Skeletal muscle satellite cell (primary cell): Measurements from ENCODE around the gene EPS8. TPM values are rescaled to one million over a fixed set of nuclear protein-coding genes. Genes with fewer than 3 reads are reported as not detected.

Experiments used
- H3K27me3 ChIP-seq: 2 replicates; pipeline ENCODE4 v1.7.0; 2013; ENCODE audit warnings: low read length; ENCODE audit not compliant: control insufficient read depth, insufficient read depth
- H3K36me3 ChIP-seq: 2 replicates; pipeline ENCODE4 v1.7.0; 2013; ENCODE audit warnings: mild to moderate bottlenecking, control low read depth, low read length; ENCODE audit not compliant: insufficient read depth
- H3K4me1 ChIP-seq: 2 replicates; pipeline ENCODE4 v1.7.0; 2013; ENCODE audit warnings: low read length; ENCODE audit not compliant: control insufficient read depth, insufficient read depth
- H3K4me2 ChIP-seq: 2 replicates; pipeline ENCODE4 v1.7.0; 2013; ENCODE audit warnings: mild to moderate bottlenecking, low read length
- H3K4me3 ChIP-seq: 2 replicates; pipeline ENCODE4 v1.7.0; 2013; ENCODE audit warnings: low read length
- H3K9ac ChIP-seq: 2 replicates; pipeline ENCODE4 v1.7.0; 2013; ENCODE audit warnings: mild to moderate bottlenecking, low read depth, low read length, moderate library complexity
- H3K9me3 ChIP-seq: replicated peaks from 2 replicates; pipeline ENCODE4 v1.7.0; 2013; ENCODE audit warnings: mild to moderate bottlenecking, control low read depth, low read length
- total RNA-seq: library from RNA; depleted of rRNA; stranded (reverse); fragments of >200 nt; gene quantifications from 2 replicates; pipeline ENCODE4 v1.2.3, GENCODE V29; 2012; rRNA removed

The EPS8 gene
- 159 and 170 TPM in 2 replicates for total RNA-seq

- Histone ChIP-seq H3K27me3 (no peaks in the 10 kb centered on the region), H3K4me1 (peaks cover 24% of the 10 kb centered on the region), H3K9ac (peak within 1 kb of the TSS; percentile 93), H3K36me3 (peaks cover 21% of the 10 kb centered on the region), H3K4me3 (peak within 1 kb of the TSS; percentile 86), H3K4me2 (peak within 1 kb of the TSS; percentile 92), H3K9me3 (no peaks in the 10 kb centered on the region)
Measured at GRCh38 chr12:15789220-15790171, at the start of gene EPS8. EPS8 (minus strand) TSS chr12:15789388; CDS start chr12:15682951, 106,437 bp downstream.

GRCh38 chr12:15837141-15837790 lies 48.1 kb upstream of the EPS8 start:
- Histone ChIP-seq H3K4me2 (no peak overlapping the region), H3K27me3 (no peaks in the 10 kb centered on the region), H3K9me3 (no peaks in the 10 kb centered on the region), H3K36me3 (no peaks in the 10 kb centered on the region), H3K4me3 (no peak overlapping the region), H3K4me1 (peaks cover 12% of the 10 kb centered on the region), H3K9ac (no peak overlapping the region)

- Histone ChIP-seq H3K4me1 (peaks cover 23% of the 10 kb centered on the region), H3K27me3 (no peaks in the 10 kb centered on the region), H3K36me3 (no peaks in the 10 kb centered on the region), H3K4me3 (no peak overlapping the region), H3K9ac (no peak overlapping the region), H3K9me3 (no peaks in the 10 kb centered on the region), H3K4me2 (no peak overlapping the region)
Measured at GRCh38 chr12:15834575-15834974, 45.4 kb upstream of the EPS8 start.

GRCh38 chr12:15831315-15831978 lies 42.3 kb upstream of the EPS8 start:
- Histone ChIP-seq H3K27me3 (no peaks in the 10 kb centered on the region), H3K9me3 (no peaks in the 10 kb centered on the region), H3K4me2 (peak overlapping the region; percentile 68)

GRCh38 chr12:15830538-15830937 lies 41.4 kb upstream of the EPS8 start:
- H3K36me3 ChIP-seq: no peaks in the 10 kb centered on the region
- peak overlapping the region; percentile 48 for H3K4me3 ChIP-seq
- H3K4me1 ChIP-seq: peaks cover 23% of the 10 kb centered on the region
- peak overlapping the region; percentile 74 for H3K9ac ChIP-seq
- H3K27me3 ChIP-seq: no peaks in the 10 kb centered on the region
- peak overlapping the region; percentile 68 for H3K4me2 ChIP-seq
- H3K9me3 ChIP-seq: no peaks in the 10 kb centered on the region

More at GRCh38 chr12:15831315-15831978, 42.3 kb upstream of the EPS8 start:
- Histone ChIP-seq H3K36me3 (no peaks in the 10 kb centered on the region), H3K9ac (peak overlapping the region; percentile 74), H3K4me3 (peak overlapping the region; percentile 4), H3K4me1 (peaks cover 23% of the 10 kb centered on the region)

GRCh38 chr12:15829949-15830348 lies 40.8 kb upstream of the EPS8 start:
- H3K9me3 ChIP-seq: no peaks in the 10 kb centered on the region
- peak overlapping the region; percentile 74 for H3K9ac ChIP-seq
- H3K4me1 ChIP-seq: peaks cover 23% of the 10 kb centered on the region
- peak overlapping the region; percentile 48 for H3K4me3 ChIP-seq
- no peaks in the 10 kb centered on the region for H3K27me3 ChIP-seq
- no peaks in the 10 kb centered on the region for H3K36me3 ChIP-seq
- H3K4me2 ChIP-seq: peak overlapping the region; percentile 68

- Histone ChIP-seq H3K4me3 (no peak overlapping the region), H3K9me3 (no peaks in the 10 kb centered on the region)
Measured at GRCh38 chr12:15829255-15829654, 40.1 kb upstream of the EPS8 start.

GRCh38 chr12:15827136-15827535 lies 37.9 kb upstream of the EPS8 start:
- Histone ChIP-seq H3K27me3 (no peaks in the 10 kb centered on the region), H3K36me3 (no peaks in the 10 kb centered on the region), H3K4me3 (no peak overlapping the region), H3K9ac (no peak overlapping the region), H3K4me1 (peaks cover 23% of the 10 kb centered on the region), H3K4me2 (no peak overlapping the region), H3K9me3 (no peaks in the 10 kb centered on the region)

More at GRCh38 chr12:15829255-15829654, 40.1 kb upstream of the EPS8 start:
- Histone ChIP-seq H3K4me2 (no peak overlapping the region), H3K36me3 (no peaks in the 10 kb centered on the region), H3K27me3 (no peaks in the 10 kb centered on the region), H3K4me1 (peaks cover 23% of the 10 kb centered on the region), H3K9ac (peak overlapping the region; percentile 74)

- no peak overlapping the region for H3K4me2 ChIP-seq
- H3K36me3 ChIP-seq: no peaks in the 10 kb centered on the region
- H3K9me3 ChIP-seq: no peaks in the 10 kb centered on the region
- no peak overlapping the region for H3K4me3 ChIP-seq
- H3K9ac ChIP-seq: no peak overlapping the region
- no peaks in the 10 kb centered on the region for H3K27me3 ChIP-seq
- peaks cover 5% of the 10 kb centered on the region for H3K4me1 ChIP-seq
Measured at GRCh38 chr12:15824516-15824915, 35.3 kb upstream of the EPS8 start.

- H3K27me3 ChIP-seq: no peaks in the 10 kb centered on the region
- no peak overlapping the region for H3K9ac ChIP-seq
- peaks cover 7% of the 10 kb centered on the region for H3K4me1 ChIP-seq
- H3K9me3 ChIP-seq: no peaks in the 10 kb centered on the region
- H3K36me3 ChIP-seq: no peaks in the 10 kb centered on the region
- no peak overlapping the region for H3K4me3 ChIP-seq
- H3K4me2 ChIP-seq: no peak overlapping the region
Measured at GRCh38 chr12:15823360-15824128, 34.4 kb upstream of the EPS8 start.
